CD4-positive, alpha-beta T cell treated with Interleukin-4 for 1 hour (primary cell): ENCODE measurements around the gene CTU2.
"Not testable (repeated sequence)": the region's sequence is repeated elsewhere in the genome, so short reads cannot be mapped to it uniquely, and the experiment has no call there.

Experiments
- DNase-seq, 2 donors: peaks; one replicate each; pipeline ENCODE4 v3.0.0-alpha.2; 2020 to 2022

Gene CTU2

DNA sequence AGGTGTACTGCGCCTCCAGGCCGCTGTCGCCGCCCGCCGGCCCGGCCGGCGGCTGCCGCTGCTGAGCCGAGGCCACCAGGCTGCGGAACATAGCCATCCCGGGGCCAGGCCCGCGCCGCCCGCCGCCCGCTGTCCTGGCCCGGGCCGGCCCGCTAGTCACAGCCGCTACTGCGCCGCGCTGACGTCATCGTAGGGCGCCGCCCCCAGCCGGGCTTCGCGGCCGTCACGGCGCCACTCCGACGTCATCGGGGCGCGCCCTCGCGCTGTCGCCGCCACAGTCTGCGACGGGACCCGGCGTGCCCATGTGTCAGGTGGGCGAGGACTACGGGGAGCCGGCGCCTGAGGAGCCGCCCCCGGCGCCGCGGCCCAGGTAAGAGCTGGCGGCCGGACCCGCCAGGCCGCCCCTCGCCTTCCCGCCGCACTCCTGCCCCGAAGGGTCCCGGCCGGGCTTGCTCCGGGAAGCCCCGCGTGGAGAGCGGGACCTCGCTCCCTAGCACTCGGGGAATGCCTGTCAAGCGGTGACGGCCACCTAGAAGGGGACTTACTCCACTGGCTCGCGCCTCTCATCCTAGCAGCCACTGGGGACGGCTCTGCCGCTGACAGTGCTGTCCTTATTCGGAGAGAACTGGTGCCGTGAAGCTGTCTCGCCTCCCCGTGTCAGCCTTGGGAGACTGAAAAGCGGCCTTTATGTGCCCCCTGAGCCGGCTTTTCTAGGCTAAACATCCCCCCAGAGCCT, at the start of gene CTU2, which contains the start of gene RNF166:
TSS of gene CTU2 (plus strand) at position 275 of the 736 bp plus-strand sequence. CDS start at position 303, 28 bp downstream.
TSS of gene RNF166 (minus strand) at position 180 of the 736 bp plus-strand sequence. CDS start at position 97, 83 bp downstream.
- peak; percentile 88 to 90 for DNase-seq

GRCh38 chr16:88657371-88657770, 48.9 kb upstream of the CTU2 start:
- DNase-seq = no peak

GRCh38 chr16:88658714-88659113, 47.6 kb upstream of the CTU2 start:
- DNase-seq = no peak

GRCh38 chr16:88659160-88659559, 47.1 kb upstream of the CTU2 start:
- DNase-seq = no peak

- DNase-seq = no peak
Observed at GRCh38 chr16:88661468-88661867, 44.8 kb upstream of the CTU2 start.

DNA sequence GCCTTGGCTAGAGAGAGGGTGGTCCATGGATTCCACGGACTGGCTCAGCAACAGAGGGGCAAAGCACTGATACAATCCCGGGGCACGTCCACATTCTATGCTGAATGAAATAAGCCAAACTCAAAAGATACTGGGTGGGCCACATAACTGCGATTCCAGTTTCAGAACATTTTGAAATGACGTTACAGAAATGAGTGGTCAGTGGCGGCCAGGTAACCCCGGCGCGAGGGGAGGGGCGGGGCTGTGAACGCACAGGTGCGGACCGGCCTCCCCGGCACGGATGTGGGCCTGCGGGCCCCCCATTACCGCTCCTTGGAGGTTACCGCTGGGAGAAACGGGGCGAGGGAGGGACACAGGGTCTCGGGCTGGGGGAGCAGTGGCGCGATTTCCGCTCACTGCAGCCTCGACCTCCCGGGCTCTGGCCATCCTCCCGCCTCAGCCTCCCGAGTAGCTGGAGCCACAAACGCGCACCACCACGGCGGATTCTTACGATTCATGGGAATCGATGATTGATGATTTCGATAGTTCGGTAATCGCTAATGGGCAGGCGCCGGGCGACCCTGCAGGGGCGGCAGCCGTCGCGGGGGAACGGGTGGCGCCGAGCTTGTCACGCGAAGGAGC, 44.0 kb upstream of the CTU2 start:
- no peak for DNase-seq

- peak; percentile 96 to 97 for DNase-seq
Observed at GRCh38 chr16:88662843-88663606, 43.3 kb upstream of the CTU2 start, which contains the start of gene MVD. MVD (minus strand) TSS chr16:88663091; CDS start chr16:88663080, 11 bp downstream.

DNA sequence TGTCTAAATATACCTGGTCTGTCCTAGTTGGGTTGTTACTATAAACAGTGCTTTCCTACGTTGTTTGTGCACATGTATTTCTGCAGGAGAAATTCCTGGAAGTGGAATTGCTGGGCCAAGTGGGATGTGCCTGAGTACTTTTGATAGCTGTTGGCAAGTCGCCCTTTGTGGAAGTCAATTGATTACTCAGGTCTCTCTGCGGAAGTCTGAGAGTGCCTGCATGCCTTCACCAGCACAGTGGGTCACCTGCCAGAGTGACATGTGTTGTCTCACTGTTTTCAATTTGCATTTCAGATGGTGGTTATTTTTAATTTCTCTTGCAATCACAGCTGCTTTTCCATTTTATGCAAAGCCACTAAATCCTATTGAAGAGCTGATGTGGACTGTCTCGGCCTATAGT, 41.2 kb upstream of the CTU2 start:
- DNase-seq = no peak

- DNase-seq = no peak
Observed at GRCh38 chr16:88665570-88665969, 40.7 kb upstream of the CTU2 start.

- DNase-seq = no peak
Observed at GRCh38 chr16:88667461-88667860, 38.8 kb upstream of the CTU2 start.

DNA sequence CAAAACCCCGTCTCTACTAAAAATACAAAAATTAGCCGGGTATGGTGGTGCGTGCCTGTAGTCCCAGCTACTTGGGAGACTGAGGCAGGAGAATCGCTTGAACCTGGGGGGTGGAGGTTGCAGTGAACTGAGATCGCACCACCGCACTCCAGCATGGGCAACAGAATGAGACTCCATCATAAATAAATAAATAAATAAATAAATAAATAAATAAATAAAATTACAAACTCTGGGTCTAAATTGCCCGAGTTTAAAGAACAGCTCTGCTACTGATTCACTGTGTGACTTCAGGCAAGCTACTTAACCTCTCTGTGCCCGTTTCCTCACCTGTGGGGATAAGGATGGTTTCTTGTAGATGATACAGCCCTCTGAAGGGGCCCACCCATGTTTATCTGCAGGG, 36.8 kb upstream of the CTU2 start:
- DNase-seq = not testable (repeated sequence)

DNA sequence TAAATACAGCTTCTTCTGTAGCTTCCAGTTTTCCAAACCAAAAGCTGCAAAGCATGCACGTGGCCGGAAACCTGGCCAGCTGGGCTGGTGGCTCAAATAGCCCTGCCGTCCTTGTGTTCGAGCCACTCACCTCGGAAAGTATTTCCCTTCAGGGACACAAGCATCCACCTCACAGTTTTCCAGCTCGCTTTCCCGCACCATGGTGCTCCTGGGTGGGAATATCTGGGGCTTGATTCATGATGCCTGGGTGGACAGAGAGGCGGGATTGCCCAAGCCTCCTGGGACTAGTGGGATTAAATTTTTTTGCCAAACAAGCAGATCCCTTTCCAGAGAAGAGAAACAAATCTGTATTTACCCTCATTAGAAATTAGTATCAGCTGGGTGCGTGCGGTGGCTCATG, 36.3 kb upstream of the CTU2 start:
- no peak for DNase-seq

DNA sequence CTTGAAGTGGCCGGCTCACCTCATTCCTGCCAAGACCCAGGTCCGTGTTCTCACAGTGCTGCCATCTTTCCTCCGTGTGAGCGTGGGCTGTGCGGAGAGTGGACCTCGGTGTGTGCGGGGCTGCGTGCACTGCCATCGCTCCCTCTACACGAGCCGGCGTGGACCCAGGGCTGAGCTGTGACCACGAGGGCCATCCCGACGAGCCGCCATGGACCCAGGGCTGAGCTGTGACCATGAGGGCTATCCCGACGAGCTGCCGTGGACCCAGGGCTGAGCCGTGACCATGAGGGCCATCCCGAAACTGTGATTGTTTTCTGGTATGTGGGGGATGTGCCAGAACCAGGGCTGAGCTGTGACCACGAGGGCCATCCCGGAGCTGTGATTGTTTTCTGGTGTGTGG, 34.5 kb upstream of the CTU2 start:
- no peak for DNase-seq

DNA sequence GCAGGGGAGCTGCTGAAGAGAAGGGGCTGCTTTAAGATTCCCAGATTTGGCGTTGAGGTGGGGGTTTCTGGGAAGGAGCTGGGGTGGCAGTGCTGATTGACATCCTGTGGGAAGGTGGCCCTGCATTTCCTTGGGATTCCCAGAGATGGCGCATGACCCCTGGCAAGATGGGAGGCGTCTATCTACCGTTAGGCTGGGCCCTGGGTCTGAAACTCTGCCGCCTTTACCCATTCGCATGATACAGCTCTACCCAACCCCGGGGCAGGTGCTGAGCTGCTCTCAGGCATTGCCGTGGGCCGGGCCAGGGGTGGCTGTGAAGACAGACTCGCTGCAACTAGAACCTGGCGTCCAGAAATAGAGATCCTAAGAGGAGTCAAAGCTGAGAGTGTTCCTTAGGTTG, 33.5 kb upstream of the CTU2 start:
- no peak for DNase-seq

DNA sequence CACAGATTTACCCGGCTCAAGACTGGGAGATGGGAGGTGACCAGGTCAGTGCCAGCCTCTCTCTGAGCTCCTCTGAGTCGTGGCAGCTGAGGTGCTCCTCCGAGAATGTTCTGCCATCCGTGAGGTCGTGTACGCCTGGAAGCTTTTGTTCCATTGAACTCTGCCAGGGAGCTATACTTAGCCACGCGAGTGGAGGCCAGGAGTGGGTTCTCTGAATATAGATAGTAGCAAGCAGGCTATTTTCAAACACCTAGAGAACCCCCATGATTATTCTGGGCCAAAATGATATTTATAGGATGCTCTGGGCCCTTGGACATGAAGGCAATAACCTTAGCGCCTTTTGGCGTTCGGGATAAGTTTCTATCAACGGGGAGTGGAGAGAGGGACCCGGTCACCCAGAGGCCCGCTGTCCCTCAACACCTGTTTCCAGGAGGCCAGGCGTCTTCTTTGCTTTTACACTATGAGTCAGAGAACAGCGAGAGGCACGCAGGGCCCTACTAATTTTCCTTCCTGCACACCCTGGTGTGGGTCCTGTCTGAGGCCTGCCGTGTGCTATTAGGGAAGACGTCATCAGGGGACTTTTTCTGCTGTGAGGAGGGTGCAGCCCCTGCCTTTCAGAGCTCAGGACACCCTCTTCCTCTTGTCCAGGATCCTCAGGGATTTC, 32.5 kb upstream of the CTU2 start:
- DNase-seq = no peak

GRCh38 chr16:88676502-88677242, 29.6 kb upstream of the CTU2 start:
- no peak for DNase-seq

DNA sequence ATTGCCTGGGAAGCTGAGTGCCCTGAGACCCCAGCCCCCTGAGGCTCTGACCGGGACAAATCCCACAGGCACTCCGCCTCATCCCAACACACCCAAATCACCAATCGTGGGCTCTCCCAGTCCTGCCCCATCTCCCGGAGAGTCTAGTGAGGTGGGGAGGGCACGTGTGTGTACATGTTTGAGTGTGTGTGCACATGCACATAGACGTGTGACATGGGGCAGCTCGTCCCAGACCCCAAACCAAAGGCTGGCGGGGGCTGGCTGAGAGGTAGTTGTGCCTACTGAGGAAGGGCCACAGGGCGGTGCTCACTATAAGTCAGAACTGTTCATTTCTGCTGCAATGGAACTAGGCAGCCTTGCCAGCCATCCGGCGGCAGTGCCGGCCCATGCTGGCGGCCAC, 28.6 kb upstream of the CTU2 start:
- DNase-seq = no peak

DNA sequence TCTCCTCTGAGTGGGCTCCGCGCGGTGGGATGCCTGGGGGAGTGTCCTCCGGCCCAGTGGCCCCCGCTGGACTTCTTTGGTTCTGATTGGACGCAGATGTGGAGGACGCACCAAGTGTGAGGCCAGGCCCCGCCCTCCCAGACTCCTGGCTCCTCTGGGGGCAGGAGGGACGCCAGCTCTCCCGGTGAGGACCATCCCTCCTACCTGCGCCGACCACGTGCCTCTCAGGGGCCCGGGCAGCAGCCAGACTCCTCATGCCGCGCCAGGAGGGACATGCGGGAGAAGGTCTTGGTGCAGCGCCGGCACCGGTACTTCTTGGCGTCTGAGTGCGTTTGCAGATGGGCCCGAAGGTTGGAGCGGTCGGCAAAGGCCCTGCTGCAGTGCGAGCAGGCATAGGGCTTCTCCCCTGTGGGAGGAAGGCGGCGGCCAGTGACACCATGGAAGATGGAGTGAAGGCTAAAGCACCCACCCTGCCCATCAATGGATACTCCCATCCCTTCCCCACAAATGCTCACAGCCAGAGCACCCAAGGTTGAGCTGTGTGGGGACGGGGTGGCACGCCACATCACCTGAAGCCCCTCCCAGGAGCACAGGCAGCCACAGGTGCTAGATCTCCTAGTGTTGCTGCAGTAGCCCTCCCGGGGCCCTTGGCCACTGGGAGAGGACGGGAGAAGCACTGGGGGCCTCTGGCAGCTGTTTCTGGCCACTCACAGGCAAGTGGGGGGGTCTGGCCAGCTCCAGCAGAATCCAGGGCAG, 27.9 kb upstream of the CTU2 start:
- no peak for DNase-seq

DNA sequence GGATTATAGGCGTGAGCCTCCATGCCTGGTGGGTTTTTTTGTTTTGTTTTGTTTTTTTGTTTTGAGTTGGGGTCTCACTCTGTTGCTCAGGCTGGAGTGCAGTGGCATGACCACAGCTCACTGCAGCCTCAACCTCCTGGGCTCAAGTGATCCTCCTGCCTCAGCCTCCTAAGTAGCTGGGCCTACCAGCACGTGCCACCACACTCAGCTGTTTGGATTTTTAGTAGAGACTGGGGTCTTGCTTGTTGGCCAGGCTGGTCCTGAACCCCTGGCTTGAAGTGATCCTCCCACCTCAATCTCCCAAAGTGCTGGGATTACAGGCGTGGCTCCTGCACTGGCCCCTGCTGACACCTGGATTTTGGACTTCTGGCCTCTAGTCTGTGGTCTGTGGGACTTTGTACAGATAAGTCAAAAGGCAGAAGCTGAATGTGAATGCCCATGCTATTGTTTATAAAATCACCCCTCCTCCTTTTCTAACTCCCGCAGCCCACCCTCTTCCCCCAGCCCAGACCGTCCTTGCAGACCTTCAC, 25.7 kb upstream of the CTU2 start:
- no peak for DNase-seq

DNA sequence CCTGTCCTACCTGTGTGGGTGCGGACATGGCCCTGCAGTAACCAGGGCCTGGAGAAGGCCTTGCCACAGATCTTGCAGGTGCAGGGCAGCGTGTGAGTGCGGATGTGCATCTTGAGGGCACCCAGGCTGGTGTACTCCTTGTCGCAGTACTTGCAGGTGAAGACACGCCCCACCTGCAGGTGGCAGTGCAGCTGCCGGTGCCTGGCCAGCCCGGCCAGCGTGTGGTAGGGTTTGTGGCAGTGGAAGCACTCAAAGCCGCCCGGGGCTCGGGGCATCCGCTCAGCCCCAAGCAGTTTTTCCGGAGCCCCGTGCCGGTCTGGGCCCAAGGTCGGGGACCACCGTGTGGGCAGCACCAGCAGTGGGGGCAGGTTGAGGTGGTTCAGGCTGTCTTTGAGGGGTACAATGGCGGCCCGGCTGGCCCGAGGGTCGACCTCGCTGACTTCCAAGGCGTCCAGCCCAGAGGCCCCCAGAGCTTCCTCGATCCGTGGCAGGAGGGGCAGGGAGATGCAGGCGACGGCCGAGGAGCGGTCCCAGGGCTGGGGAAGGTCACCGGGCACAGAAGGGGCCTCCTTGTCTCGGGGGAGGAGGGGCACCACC, 25.1 kb upstream of the CTU2 start:
- peak; percentile 56 to 61 for DNase-seq
